Measurements from ENCODE around the gene TMEM253. TPM values are rescaled to one million over a fixed set of nuclear protein-coding genes. Genes with fewer than 3 reads are reported as not detected.
A peak's percentile ranks its signal among the peaks of the same experiment; 100 is the strongest.

Gene TMEM253
- total RNA-seq, 4 donors from 2014 or later, result 9.1 to 140 (median 124) TPM

DNA sequence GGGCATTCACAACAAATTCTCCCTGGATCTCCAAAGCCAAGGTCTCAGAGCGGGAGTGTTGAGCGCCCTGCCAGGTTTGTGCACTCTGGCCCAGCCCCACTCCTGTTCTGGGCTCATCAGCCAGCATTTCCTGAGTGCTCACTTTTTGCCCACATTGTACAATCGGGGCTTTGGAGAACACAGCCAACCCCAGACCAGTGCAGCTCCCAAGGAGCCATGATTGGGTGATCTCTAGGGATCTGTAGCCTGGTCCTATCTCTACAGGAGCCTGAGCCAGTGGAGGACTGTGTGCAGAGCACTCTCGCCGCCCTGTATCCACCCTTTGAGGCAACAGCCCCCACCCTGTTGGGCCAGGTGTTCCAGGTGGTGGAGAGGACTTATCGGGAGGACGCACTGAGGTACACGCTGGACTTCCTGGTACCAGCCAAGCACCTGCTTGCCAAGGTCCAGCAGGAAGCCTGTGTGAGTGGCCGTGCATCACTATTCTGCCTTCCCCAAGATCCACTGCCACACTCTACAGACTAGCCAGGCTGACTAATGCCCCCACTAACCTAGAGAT, 28.0 kb upstream of the TMEM253 start:
- Histone ChIP-seq H3K4me1 (peaks cover 0 to 36% (median 26%) of the 10 kb centered on the region in 4 donors), H3K9me3 (no peaks in the 10 kb centered on the region), H3K4me3 (no peak overlapping the region), H3K27me3 (no peaks in the 10 kb centered on the region), H3K27ac (peak overlapping the region in 2 of 4 donors; percentile 87 to 90), H3K36me3 (peaks cover 0 to 26% (median 0%) of the 10 kb centered on the region in 3 donors)
- no peak for TF ChIP-seq CTCF (IDR thresholded peaks at IDR 0.05)
- no peak for TF ChIP-seq POLR2A (IDR thresholded peaks at IDR 0.05)
- DNase-seq, result peak in 2 of 3 donors; percentile 62 to 72

- H3K27ac ChIP-seq, result no peak overlapping the region
These were observed 26.9 kb upstream of the TMEM253 start for GRCh38 chr14:21073921-21074320.

GRCh38 chr14:21074398-21075272, 26.2 kb upstream of the TMEM253 start:
- Histone ChIP-seq H3K27me3 (no peaks in the 10 kb centered on the region), H3K4me3 (no peak overlapping the region), H3K4me1 (peaks cover 0 to 25% (median 15%) of the 10 kb centered on the region in 4 donors), H3K36me3 (peaks cover 0 to 43% (median 0%) of the 10 kb centered on the region in 3 donors), H3K27ac (no peak overlapping the region), H3K9me3 (no peaks in the 10 kb centered on the region)
- no peak for DNase-seq
- TF ChIP-seq POLR2A (IDR thresholded peaks at IDR 0.05) (no peak), CTCF (IDR thresholded peaks at IDR 0.05) (no peak)

More at GRCh38 chr14:21073921-21074320, 26.9 kb upstream of the TMEM253 start:
- no peaks in the 10 kb centered on the region for H3K27me3 ChIP-seq
- H3K4me3 ChIP-seq, result no peak overlapping the region
- peaks cover 0 to 32% (median 22%) of the 10 kb centered on the region in 4 donors for H3K4me1 ChIP-seq
- peaks cover 0 to 36% (median 0%) of the 10 kb centered on the region in 3 donors for H3K36me3 ChIP-seq
- no peak for DNase-seq
- H3K9me3 ChIP-seq, result no peaks in the 10 kb centered on the region
- no peak for TF ChIP-seq POLR2A (IDR thresholded peaks at IDR 0.05)
- no peak for TF ChIP-seq CTCF (IDR thresholded peaks at IDR 0.05)

- Histone ChIP-seq H3K4me1 (peaks cover 0 to 20% (median 8%) of the 10 kb centered on the region in 4 donors), H3K27ac (no peak overlapping the region), H3K36me3 (peaks cover 0 to 56% (median 0%) of the 10 kb centered on the region in 3 donors), H3K27me3 (no peaks in the 10 kb centered on the region), H3K4me3 (no peak overlapping the region), H3K9me3 (no peaks in the 10 kb centered on the region)
- no peak for TF ChIP-seq POLR2A (IDR thresholded peaks at IDR 0.05)
- no peak for TF ChIP-seq CTCF (IDR thresholded peaks at IDR 0.05)
- no peak for DNase-seq
These were observed 25.0 kb upstream of the TMEM253 start for GRCh38 chr14:21075719-21076437.

DNA sequence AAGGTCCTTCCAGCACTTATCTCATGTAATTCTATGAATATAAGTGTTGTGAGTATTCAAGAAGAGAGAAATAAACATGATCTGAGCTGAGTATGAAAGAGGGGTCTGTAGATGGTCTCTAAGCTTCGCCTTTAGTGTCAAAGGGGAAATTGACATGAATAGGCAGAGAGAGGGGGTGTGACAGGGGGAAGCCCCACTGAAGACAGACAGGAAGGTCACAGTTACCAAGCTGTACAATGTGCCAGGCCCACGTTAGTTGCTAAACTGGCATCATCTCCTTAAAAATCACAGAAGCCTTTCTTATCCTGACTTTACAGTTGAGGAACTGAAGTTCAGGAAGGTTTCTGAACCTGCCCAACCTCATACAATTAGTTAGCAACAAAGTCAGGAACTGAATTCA, 23.2 kb upstream of the TMEM253 start:
- H3K27me3 ChIP-seq, result no peaks in the 10 kb centered on the region
- no peaks in the 10 kb centered on the region for H3K9me3 ChIP-seq
- H3K36me3 ChIP-seq, result peaks cover 0 to 71% (median 0%) of the 10 kb centered on the region in 3 donors
- H3K27ac ChIP-seq, result no peak overlapping the region
- no peak overlapping the region for H3K4me3 ChIP-seq
- no peak for DNase-seq
- H3K4me1 ChIP-seq, result peaks cover 0 to 2% (median 0%) of the 10 kb centered on the region in 4 donors
- no peak for TF ChIP-seq POLR2A (IDR thresholded peaks at IDR 0.05)
- TF ChIP-seq CTCF (IDR thresholded peaks at IDR 0.05), result no peak

Measured in Peyer's patch (tissue), 4 donors.